GM21576 (cell line): ENCODE data around the gene S100A12.

Experiments
- ATAC-seq: cut with Tn5 transposase; IDR thresholded peaks from one replicate; pipeline ENCODE4 v1.9.1; 2021; ENCODE audit warnings: mild to moderate bottlenecking, moderate library complexity; ENCODE audit not compliant: unreplicated experiment

Gene S100A12

GRCh38 chr1:153337980-153338853, 37.2 kb downstream of the S100A12 start:
- ATAC-seq: no peak

GRCh38 chr1:153336650-153337049, 38.8 kb downstream of the S100A12 start:
- ATAC-seq: no peak

- no peak for ATAC-seq
Observed at GRCh38 chr1:153333902-153334301, 41.5 kb downstream of the S100A12 start.

- no peak for ATAC-seq
Observed at GRCh38 chr1:153324912-153325311, 50.5 kb downstream of the S100A12 start.
